HEK293T (cell line): ENCODE data around the gene AGBL1.

Experiments
- ARNT ChIP-seq: fragments of 450-650 bp; IDR thresholded peaks from 2 replicates; pipeline ENCODE4 v1.6.1; 2017; ENCODE audit warnings: mild to moderate bottlenecking
- BHLHE40 ChIP-seq: fragments of 450-650 bp; IDR thresholded peaks from 2 replicates; pipeline ENCODE4 v1.6.1; 2016; ENCODE audit warnings: mild to moderate bottlenecking, moderate library complexity, borderline replicate concordance
- CTBP1 ChIP-seq: fragments of 450-650 bp; IDR thresholded peaks from 2 replicates; pipeline ENCODE4 v1.6.1; 2016; ENCODE audit warnings: borderline replicate concordance
- ELF4 ChIP-seq: fragments of 450-650 bp; IDR thresholded peaks from 2 replicates; pipeline ENCODE4 v1.6.1; 2017; ENCODE audit warnings: antibody characterized with exemption
- FOXK2 ChIP-seq: fragments of 450-650 bp; IDR thresholded peaks from 2 replicates; pipeline ENCODE4 v1.6.1; 2016; ENCODE audit warnings: mild to moderate bottlenecking
- FOXM1 ChIP-seq: fragments of 450-650 bp; IDR thresholded peaks from 2 replicates; pipeline ENCODE4 v1.6.1; 2017; ENCODE audit warnings: mild to moderate bottlenecking, borderline replicate concordance
- L3MBTL2 ChIP-seq: fragments of 450-650 bp; conservative IDR thresholded peaks from 2 replicates; pipeline ENCODE4 v1.6.1; 2016; ENCODE audit warnings: mild to moderate bottlenecking
- LEF1 ChIP-seq: fragments of 450-650 bp; IDR thresholded peaks from 2 replicates; pipeline ENCODE4 v1.6.1; 2017; ENCODE audit warnings: mild to moderate bottlenecking, borderline replicate concordance
- NFRKB ChIP-seq: fragments of 450-650 bp; IDR thresholded peaks from 2 replicates; pipeline ENCODE4 v1.6.1; 2016; ENCODE audit warnings: mild to moderate bottlenecking, moderate library complexity
- SP1 ChIP-seq: fragments of 450-650 bp; IDR thresholded peaks from 2 replicates; pipeline ENCODE4 v1.6.1; 2017
- SUZ12 ChIP-seq: fragments of 450-650 bp; IDR thresholded peaks from 2 replicates; pipeline ENCODE4 v1.6.1; 2016; ENCODE audit warnings: mild to moderate bottlenecking
- TARDBP ChIP-seq: fragments of 450-650 bp; IDR thresholded peaks from 2 replicates; pipeline ENCODE4 v1.6.1; 2016
- ZNF384 ChIP-seq: fragments of 450-650 bp; IDR thresholded peaks from 2 replicates; pipeline ENCODE4 v1.6.1; 2016

GRCh38 chr15:86776145-86776544 is 696.5 kb downstream of the AGBL1 start:
- TF ChIP-seq SP1 = no peak
- TF ChIP-seq TARDBP = no peak
- TF ChIP-seq ELF4 = no peak
- TF ChIP-seq ZNF384 = no peak
- TF ChIP-seq FOXM1 = no peak
- TF ChIP-seq BHLHE40 = no peak
- TF ChIP-seq LEF1 = no peak
- TF ChIP-seq NFRKB = no peak
- TF ChIP-seq SUZ12 = no peak
- no peak for TF ChIP-seq L3MBTL2
- no peak for TF ChIP-seq CTBP1
- TF ChIP-seq ARNT = no peak
- TF ChIP-seq FOXK2 = no peak
